HG03064 (cell line): ENCODE data around the gene FBXO2.

Experiments used
- ATAC-seq: cut with Tn5 transposase; IDR thresholded peaks from one replicate; pipeline ENCODE4 v1.9.1; 2021; ENCODE audit warnings: low read depth; ENCODE audit not compliant: unreplicated experiment

Gene FBXO2

DNA sequence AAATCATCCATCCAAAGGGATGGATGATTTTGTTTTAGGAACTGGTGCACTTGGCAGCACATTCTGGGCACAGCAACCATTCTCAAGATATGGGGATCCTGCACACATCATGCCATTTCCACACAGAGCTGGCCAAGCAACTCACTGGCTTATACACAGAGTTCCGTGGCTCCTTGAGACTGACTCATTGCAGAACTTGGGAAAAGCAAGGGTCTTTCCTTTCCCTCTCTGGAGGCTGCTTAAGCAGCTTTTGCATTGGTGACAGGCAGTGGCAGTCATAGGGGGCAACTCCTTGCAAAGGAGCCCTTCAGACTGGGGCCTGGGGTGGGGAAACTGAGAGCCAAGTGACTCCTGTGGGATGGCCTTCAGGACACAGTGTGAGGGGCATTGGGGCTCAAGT is 28.6 kb upstream of the FBXO2 start:
- no peak for ATAC-seq

DNA sequence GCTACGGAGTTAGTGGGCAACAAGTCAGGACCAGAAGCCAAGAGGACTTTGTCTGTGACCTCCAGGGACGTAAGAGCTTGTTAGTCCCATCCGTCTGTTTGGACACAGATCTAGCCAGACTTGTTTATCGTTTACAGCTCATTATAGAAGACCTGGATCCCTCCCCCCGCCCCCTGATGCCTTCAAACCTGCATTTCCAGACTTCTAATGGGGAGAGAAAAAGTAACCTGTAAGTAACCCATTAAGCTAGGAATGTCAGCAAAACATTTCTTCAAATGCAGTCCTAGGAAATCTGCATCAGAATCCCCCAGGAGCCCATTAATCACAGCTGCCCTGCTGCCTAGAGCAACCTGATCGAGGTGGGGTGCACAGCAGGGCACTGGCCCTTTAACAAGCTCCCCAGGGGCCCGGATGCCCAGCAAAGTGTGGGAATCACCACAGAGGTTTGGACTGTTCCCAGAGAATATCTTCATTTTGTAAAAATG is 28.1 kb upstream of the FBXO2 start:
- ATAC-seq, result no peak

DNA sequence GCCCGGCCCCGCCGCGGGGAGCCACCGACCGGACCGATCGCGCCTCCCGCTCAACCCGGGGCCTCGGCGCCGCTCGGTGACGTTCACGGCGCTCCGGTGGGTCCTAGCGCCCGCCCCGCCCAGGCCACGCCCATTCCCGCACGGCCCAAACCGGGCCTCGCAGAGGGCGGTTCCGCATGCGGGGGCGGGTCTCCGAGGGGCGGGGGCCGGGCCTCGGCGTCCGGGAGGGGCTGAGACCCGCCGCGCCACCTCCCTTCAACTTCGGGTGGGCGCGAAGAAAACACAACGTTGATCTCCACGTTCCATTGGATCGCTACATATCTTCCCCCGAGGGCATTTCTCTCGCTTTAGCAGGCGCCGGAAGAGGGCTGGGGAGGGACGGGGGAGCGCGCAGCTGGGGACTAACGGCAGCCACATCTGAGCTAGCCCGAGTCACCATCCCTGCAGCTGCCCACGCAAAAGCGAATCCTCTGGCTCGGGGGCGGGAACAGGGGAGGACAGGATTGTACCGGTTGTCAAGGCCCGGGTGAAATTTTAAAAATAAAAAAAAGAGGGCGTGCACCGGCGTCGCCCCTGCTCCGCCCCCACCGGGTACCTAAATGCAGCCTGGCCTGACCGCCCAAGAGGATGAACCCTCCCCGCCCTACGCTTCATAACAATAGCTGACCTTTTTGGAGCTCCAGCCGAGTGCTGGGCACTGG is 27.0 kb upstream of the FBXO2 start, which contains the start of gene MAD2L2:
TSS of gene MAD2L2 (minus strand) at position 78 of the 701 bp plus-strand sequence. CDS start 547 bp downstream, outside the sequence.
- ATAC-seq, result peak; percentile 71

GRCh38 chr1:11680270-11681070 is 26.2 kb upstream of the FBXO2 start:
- ATAC-seq, result peak; percentile 13

GRCh38 chr1:11678442-11678841 is 24.2 kb upstream of the FBXO2 start:
- no peak for ATAC-seq

- no peak for ATAC-seq
These were observed 22.3 kb upstream of the FBXO2 start for GRCh38 chr1:11676386-11677103.

DNA sequence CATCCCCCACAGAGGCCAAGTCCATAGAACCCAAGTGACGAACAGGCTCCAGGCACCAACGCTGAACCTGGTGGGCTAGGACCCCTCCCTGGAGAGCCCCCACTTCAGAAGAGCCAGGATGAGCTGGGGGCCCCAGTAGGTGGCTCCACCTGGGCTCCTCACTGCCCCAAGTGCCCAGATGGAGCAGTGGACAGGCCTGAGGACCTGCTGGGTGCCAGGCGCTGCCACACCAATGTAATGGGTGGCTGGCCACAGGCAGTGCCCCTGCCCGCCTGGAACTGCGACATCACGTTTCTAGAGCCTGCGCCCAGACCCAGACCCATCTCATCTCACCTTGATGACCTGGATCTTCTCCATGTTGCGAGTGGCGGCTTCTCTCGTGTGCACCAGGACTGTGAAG is 21.1 kb upstream of the FBXO2 start:
- no peak for ATAC-seq

DNA sequence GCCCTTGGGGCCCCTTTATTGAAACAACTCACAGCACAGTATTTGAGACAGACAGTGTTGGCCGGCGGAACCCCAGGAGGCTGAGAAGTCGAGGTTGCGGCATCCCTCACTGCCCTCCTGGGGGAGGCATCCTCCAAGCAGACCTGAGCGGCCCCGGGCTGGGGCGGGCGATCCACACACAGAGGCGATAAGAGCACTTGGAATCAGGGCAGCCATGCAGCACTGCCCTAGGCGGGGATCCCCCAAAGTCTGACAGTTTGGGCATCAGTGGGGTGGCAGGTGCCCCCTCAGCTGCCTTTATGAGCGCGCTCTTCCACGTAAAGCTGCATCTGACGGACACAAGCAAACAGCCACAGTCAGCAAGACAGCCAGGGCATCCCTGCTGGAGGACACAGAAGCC is 20.3 kb upstream of the FBXO2 start:
- no peak for ATAC-seq

DNA sequence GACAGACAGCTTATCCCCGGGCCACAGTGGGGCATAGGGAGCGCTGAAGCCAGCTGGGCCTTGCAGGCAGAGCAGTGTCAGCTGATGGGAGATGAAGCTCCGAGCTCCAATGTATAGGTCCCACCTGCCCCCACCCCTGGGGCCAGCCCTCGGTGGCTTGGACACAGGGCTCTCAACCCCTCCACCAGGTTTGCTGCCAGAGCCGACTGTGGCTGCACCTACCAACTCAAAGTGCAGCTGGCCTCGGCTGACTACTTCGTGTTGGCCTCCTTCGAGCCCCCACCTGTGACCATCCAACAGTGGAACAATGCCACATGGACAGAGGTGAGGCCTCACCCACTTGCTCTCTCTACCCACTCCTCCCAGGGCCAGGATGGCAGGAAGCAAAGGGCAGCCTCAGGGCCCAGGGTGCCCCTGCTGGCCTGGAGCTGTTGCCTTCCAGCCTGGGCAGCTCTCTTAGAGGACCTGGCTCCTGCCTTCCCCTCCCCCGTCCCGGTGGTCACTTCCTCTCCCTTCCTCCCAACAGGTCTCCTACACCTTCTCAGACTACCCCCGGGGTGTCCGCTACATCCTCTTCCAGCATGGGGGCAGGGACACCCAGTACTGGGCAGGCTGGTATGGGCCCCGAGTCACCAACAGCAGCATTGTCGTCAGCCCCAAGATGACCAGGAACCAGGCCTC is 19.0 kb upstream of the FBXO2 start:
- ATAC-seq, result no peak

- no peak for ATAC-seq
These were observed 17.5 kb upstream of the FBXO2 start for GRCh38 chr1:11671544-11672286.

GRCh38 chr1:11671205-11671543 is 16.9 kb upstream of the FBXO2 start:
- ATAC-seq, result no peak

GRCh38 chr1:11670747-11671146 is 16.5 kb upstream of the FBXO2 start:
- no peak for ATAC-seq

- ATAC-seq, result no peak
These were observed 14.3 kb upstream of the FBXO2 start for GRCh38 chr1:11668516-11668915.

- peak; percentile 40 for ATAC-seq
These were observed 10.3 kb upstream of the FBXO2 start for GRCh38 chr1:11664336-11665065.

GRCh38 chr1:11661103-11661502 is 6.9 kb upstream of the FBXO2 start:
- no peak for ATAC-seq

DNA sequence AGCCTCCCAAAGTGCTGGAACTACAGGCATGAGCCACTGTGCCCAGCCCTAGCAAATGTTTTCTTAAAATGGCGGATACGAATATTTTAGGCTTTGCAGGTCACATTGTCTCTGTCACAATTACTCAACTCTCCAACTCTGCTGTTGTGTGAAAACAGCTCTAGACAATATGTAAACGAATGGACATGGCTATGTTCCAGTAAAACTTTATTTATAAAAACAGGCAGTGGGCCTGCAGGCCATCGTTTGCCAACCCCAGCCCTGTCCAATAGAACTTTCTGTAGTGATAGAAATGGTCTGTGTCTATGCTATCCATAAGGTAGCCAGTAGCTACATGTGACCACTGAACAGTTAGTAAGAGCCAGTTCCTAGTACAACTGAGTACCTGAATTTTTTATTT is 5.5 kb upstream of the FBXO2 start:
- ATAC-seq, result no peak

- no peak for ATAC-seq
These were observed 4.3 kb upstream of the FBXO2 start for GRCh38 chr1:11658542-11658941.

DNA sequence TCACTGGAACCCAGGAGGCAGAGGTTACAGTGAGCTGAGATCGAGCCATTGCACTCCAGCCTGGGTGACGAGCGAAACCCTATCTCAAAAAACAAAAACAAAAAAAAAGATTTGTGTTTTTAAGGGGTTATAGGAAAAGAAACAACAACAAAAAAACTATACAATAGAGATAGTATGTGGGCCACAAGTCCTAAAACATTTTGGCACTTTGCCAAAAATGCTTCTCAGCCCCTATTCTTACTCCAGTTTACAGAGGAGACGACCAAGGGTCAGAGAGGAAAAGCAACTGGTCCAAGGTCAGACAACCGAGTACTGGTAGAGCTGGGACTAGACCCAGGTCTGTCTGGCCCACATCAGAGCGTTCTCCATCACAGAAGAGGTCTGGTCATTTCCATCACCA is 3.4 kb upstream of the FBXO2 start:
- ATAC-seq, result no peak
